GM18517 (cell line): ENCODE data around the gene RIT2.

ENCODE experiments used
- ATAC-seq: cut with Tn5 transposase; IDR thresholded peaks from one replicate; pipeline ENCODE4 v1.9.1; 2021; ENCODE audit warnings: mild to moderate bottlenecking, moderate library complexity; ENCODE audit not compliant: unreplicated experiment

Gene RIT2

DNA sequence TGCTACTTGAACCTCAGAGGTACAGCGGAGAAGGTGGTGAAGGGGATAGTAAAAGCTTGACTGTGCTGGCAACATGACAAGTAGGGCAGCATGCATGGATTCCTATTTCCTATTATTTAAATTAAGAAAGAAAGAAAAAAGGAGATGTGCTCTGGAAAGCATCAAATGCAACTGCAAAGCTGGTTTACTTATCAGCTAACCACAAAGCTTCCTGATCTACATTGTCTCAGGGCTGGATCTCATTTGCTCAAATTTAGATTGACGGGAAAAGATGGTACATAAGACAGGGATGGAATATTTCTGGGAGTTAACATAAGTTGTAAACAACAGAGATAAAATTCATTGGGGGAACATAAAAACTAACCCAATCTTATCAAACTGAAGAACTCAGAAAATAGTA lies 178.0 kb downstream of the RIT2 start:
- no peak for ATAC-seq

- ATAC-seq, result peak; percentile 76
These were observed 179.2 kb downstream of the RIT2 start for GRCh38 chr18:42936289-42936688.

DNA sequence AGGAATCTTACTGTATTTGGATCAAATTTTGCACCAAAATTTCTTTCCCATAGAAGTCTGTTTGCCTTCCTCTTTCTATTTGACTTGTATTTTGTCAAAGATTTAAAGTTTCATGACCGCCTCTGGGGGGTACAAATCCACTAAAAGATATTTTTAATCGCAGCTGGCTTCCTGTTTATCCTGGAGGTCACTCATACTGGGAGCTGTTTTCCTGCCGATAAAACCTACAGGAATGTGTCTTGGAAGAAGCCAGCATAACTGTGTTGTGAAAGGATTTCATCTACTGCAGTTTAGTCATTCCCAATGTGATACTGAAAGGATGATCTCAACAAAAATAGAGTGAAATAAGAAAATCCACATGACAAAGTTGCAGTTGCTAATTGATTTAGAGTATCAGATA lies 184.0 kb downstream of the RIT2 start:
- ATAC-seq, result no peak

GRCh38 chr18:42929857-42930256 lies 185.6 kb downstream of the RIT2 start:
- no peak for ATAC-seq

DNA sequence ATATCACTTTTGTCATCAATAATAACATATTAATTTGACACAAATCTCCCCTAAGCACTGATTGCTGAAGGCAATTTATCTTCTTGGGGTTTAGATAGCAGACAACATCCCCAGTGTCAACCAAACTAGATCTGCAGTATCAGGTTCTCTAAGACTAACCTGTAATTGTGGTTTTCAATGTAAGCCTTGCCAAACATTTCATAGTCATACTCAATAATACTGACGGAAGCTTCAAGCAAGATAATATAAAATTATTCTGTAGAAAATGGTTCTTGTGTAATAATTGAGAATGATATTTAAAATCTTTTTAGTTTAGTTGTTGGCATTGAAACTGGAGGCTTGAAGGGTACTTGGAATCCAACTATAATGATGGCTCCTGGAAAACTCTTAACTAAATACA lies 186.3 kb downstream of the RIT2 start:
- no peak for ATAC-seq

DNA sequence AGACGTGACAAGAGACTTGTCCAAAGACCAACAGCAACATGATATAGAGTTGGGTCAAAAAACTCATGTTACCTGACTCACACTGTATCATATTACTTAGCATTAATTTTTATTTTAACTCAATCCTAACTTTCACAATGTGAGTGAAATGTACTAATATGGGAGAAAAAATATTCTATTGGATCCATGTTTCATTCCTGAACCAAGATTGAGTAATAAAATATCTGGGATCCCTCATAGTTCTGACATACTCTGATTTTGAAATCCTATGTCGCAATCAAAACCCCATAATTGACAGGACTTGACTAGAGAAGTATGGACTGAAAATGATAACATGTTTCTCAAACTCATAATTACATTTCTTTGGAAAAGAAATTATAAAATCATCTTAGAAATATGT lies 190.4 kb downstream of the RIT2 start:
- no peak for ATAC-seq

GRCh38 chr18:42922363-42922762 lies 193.1 kb downstream of the RIT2 start:
- no peak for ATAC-seq

DNA sequence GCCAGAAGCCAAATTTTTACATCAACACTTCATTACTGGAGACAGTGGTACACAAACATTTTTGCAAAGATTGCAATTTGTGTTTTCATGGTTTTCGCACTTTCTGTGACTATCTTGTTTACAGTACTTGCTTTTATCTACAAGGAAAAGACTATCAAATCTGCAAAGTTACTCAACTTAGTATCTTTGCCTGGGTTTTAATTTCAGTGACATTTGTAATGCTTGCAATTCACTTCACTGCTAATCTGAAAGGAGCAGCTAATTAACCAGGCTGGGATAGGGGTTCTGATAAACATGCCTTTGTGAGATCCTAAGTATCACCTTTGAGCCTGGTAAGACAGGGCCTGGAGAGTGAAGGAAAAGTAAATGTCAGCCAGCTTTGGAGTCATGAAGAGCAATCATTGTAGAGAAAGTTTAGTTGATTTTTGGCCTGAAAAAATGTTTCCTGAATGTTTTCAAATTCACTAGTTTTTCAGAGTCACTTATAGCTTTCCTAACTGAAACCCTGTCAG lies 194.2 kb downstream of the RIT2 start:
- no peak for ATAC-seq

DNA sequence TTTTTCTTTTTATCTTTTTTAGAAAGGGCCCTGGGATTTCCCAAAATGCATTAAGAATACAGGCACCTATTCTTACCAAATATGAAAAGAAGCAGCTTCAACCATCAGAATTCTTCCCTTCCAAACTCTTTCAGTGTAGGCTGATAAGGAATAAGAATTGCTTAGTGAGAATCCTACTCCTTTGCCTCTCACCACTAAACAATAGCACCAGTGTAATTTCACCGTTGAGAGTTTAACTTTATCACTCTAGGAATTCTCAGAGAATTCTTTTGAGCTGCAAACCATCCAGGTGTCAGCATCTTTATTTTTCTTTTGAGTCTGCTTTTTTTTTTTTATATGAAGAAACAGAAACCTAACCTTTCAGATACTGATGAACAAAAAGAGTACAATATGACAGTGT lies 194.9 kb downstream of the RIT2 start:
- no peak for ATAC-seq

- no peak for ATAC-seq
These were observed 200.2 kb downstream of the RIT2 start for GRCh38 chr18:42915299-42915698.

- ATAC-seq, result no peak
These were observed 201.0 kb downstream of the RIT2 start for GRCh38 chr18:42914476-42914875.

DNA sequence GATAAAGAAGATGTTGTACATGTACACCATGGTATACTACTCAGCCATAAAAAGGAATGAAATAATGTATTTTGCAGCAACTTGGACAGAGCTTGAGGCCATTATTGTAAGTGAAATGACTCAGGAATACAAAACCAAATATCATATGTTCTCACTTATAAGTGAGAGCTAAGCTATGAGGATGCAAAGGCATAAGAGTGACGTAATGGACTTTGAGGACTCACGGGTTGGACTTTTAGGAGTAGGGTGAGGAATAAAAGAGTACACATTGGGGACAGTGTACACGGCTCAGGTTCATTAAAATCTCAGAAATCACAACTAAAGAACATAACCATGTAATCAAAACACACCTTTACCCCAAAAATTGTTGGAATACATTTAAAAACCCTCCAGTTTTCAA lies 206.4 kb downstream of the RIT2 start:
- ATAC-seq, result no peak

DNA sequence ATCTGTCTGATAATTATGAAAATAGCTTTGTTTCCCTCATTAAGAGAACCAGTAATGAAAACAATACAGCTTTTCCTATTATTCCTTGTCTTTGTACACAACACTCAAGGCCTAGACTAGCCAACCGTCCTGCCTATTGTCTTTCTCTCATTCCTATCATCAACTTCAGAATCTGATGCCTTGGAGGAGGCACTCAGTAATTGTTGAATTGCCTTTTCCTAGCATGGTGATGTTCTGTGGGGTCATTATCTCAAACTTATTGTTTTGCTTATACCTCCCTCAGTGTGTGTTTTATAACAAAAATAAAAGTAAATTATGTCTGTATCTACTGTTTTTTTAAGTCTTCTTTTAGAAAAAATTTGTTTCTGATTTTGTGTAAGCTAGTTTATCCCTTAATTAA lies 208.7 kb downstream of the RIT2 start:
- no peak for ATAC-seq

- ATAC-seq, result no peak
These were observed 214.3 kb downstream of the RIT2 start for GRCh38 chr18:42901161-42901560.

- no peak for ATAC-seq
These were observed 221.5 kb downstream of the RIT2 start for GRCh38 chr18:42893977-42894376.

DNA sequence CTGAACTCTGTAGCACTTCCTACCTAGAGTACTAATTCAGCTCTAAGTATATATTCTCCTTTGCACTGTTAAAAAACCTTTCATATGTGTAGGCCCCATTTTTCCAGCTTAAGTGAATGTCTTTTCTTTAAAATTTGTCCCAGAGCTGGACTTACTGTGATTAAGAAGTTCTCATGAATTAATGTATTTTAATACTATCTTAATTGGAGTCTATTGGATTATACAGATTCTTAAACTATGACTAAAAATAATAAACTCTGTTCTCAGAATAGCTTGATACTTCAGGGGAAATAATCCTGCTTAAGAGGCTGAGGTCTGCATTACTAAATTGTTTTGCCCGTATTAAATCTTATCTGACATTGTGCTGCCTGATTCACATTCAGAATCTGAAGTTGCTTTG lies 223.3 kb downstream of the RIT2 start:
- no peak for ATAC-seq

DNA sequence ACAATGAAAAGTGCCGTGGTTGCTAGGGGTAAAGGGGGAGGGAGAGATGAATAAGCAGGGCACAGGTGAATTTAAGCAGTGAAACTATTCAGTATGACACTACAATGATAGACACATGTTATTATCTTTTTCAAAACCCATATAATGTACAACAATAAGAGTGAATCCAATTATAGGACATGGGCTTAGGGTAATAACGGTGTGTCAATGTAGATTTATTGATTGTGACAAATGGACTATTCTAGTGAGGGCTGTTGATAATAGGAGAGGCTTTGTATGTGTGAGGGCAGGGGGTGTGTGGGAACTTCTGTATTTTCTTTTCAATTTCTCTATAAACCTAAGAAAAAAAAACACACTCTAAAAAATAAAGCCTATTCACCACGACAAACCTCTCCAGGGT lies 223.8 kb downstream of the RIT2 start:
- no peak for ATAC-seq

DNA sequence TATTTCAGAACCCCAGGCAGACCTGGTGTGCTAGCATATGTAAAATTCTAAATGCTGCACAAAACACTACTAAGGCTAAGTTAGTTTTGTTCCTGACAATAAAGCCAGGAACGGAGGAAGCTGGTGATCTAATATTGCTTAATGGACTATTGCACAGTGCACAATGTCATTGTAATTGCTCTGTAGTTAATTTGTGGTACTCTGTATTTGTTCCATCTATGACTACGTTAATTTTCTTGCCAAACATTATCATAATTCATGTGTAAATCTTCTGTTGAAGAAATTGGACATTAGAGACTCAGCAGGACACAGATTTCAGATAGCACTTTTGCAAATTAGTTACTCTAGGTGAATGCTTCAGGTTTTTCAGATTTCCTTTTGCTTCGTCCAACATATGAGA lies 232.3 kb downstream of the RIT2 start:
- ATAC-seq, result no peak

GRCh38 chr18:42882122-42882521 lies 233.4 kb downstream of the RIT2 start:
- no peak for ATAC-seq

DNA sequence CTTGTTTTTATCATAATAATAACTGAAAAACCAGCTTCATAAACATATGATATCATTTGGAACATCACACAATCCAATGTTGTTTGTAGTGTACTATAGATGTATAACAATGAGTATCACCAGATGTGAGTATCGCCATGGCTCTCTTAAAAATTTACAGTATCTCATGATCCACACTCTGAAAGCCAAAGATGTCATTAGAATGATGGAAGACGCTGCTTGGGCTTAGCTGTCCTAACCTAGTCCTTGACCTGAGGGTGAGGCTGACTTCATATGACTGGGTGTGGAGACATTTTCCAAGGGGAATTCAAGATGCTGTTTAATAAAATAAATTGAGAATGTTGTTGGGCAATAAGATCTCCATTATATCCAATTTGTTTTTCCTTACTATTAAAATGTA lies 242.6 kb downstream of the RIT2 start:
- no peak for ATAC-seq

- ATAC-seq, result no peak
These were observed 250.6 kb downstream of the RIT2 start for GRCh38 chr18:42864876-42865275.

DNA sequence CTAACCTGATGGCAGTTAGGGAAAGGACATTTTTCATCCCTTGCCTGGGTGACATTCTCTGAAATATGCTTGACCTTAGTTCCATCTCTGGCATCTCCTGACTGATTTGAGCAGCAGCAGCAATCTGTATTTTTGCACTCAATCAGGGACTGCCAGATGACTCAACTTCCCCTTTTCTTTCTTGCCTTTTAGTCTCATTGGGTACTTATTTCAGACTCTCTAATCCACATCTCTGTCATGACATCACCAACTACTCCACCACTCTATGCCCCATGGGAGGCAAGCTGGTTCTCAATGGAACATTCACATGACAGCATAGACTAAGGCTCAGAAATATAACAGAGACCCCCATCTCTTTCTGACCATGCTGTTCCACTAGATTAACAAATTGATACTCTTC lies 254.2 kb downstream of the RIT2 start:
- ATAC-seq, result no peak

- no peak for ATAC-seq
These were observed 254.9 kb downstream of the RIT2 start for GRCh38 chr18:42860548-42860947.

GRCh38 chr18:42860011-42860410 lies 255.5 kb downstream of the RIT2 start:
- ATAC-seq, result no peak
